HEK293 (cell line): ENCODE data around the gene COTL1.

Experiments used
- CTCF ChIA-PET: fragments of 350-600 bp; formaldehyde crosslinking; extraction: SDS; loops from one replicate; lab custom pipeline; 2021; ENCODE audit warnings: antibody characterized with exemption; lab: Yijun Ruan, JAX
- POLR2A ChIA-PET: fragments of 300-600 bp; formaldehyde crosslinking; extraction: SDS; loops from one replicate; lab custom pipeline; 2020; ENCODE audit warnings: antibody characterized with exemption, inconsistent platforms; lab: Yijun Ruan, JAX
- H3K27ac ChIP-seq: fragments of 200-500 bp; sonication (Bioruptor generic); 2 replicates; pipeline ENCODE4 v1.5.1; 2014; ENCODE audit warnings: low read depth, low read length, control low read depth, inconsistent platforms; ENCODE audit errors: extremely low read depth
- H3K36me3 ChIP-seq, 2 experiments: fragments of 200-500 bp in 1 of 2; sonication (Bioruptor generic) in 1 of 2; 1 replicate in 1 of 2; 2 replicates in 1 of 2; pipeline ENCODE4 v1.5.1; 2014 to 2017; ENCODE audit warnings: inconsistent platforms in 2 of 2, low read length in 2 of 2; ENCODE audit not compliant: control insufficient read depth in 2 of 2, insufficient read depth in 1 of 2
- H3K4me1 ChIP-seq: fragments of 200-500 bp; sonication (Bioruptor generic); 2 replicates; pipeline ENCODE4 v1.5.1; 2014; ENCODE audit warnings: mild to moderate bottlenecking, low read length, inconsistent platforms; ENCODE audit not compliant: control insufficient read depth, insufficient read depth
- H3K4me3 ChIP-seq: 2 replicates; pipeline ENCODE4 v1.5.1; 2011; ENCODE audit warnings: low read depth, mild to moderate bottlenecking, control low read depth, low read length, moderate library complexity
- H3K9me3 ChIP-seq: fragments of 200-500 bp; sonication (Bioruptor generic); 2 replicates; pipeline ENCODE4 v1.5.1; 2014; ENCODE audit warnings: low read depth, low read length, inconsistent platforms; ENCODE audit not compliant: control insufficient read depth, insufficient read depth
- EGR2 ChIP-seq: fragments of 450-650 bp; formaldehyde crosslinking; IDR thresholded peaks from 2 replicates; pipeline ENCODE4 v1.5.1; 2016; ENCODE audit warnings: low read depth, missing biosample characterization, missing genetic modification characterization
- KLF17 ChIP-seq: fragments of 450-650 bp; formaldehyde crosslinking; IDR thresholded peaks from 2 replicates; pipeline ENCODE4 v1.5.1; 2016; ENCODE audit warnings: missing biosample characterization, missing genetic modification characterization
- PBX3 ChIP-seq: sonication (generic); formaldehyde crosslinking; IDR thresholded peaks from 2 replicates; pipeline ENCODE4 v1.8.1; 2022; ENCODE audit warnings: mild to moderate bottlenecking, moderate library complexity, missing genetic modification reagents
- ZBTB17 ChIP-seq: fragments of 450-650 bp; formaldehyde crosslinking; IDR thresholded peaks from 2 replicates; pipeline ENCODE4 v1.5.1; 2016; ENCODE audit warnings: missing biosample characterization, missing genetic modification characterization
- ZBTB20 ChIP-seq: fragments of 450-650 bp; formaldehyde crosslinking; IDR thresholded peaks from 2 replicates; pipeline ENCODE4 v1.5.1; 2016; ENCODE audit warnings: missing biosample characterization, missing genetic modification characterization
- ZBTB26 ChIP-seq: fragments of 450-650 bp; formaldehyde crosslinking; optimal IDR thresholded peaks from 2 replicates; pipeline ENCODE3; 2016; ENCODE audit warnings: missing biosample characterization, mild to moderate bottlenecking, missing genetic modification characterization
- ZBTB49 ChIP-seq: fragments of 450-650 bp; formaldehyde crosslinking; IDR thresholded peaks from 2 replicates; pipeline ENCODE4 v1.5.1; 2016; ENCODE audit warnings: missing biosample characterization, missing genetic modification characterization, low read depth
- ZFHX2 ChIP-seq: fragments of 450-650 bp; formaldehyde crosslinking; conservative IDR thresholded peaks from 2 replicates; pipeline ENCODE4 v1.5.1; 2016; ENCODE audit warnings: missing biosample characterization, missing genetic modification characterization
- ZFP37 ChIP-seq: fragments of 450-650 bp; formaldehyde crosslinking; IDR thresholded peaks from 2 replicates; pipeline ENCODE4 v1.5.1; 2016; ENCODE audit warnings: missing biosample characterization, missing genetic modification characterization
- ZFP41 ChIP-seq: fragments of 450-650 bp; formaldehyde crosslinking; IDR thresholded peaks from 2 replicates; pipeline ENCODE4 v1.5.1; 2016; ENCODE audit warnings: missing biosample characterization, missing genetic modification characterization, borderline replicate concordance
- ZNF169 ChIP-seq: fragments of 450-650 bp; formaldehyde crosslinking; IDR thresholded peaks from 2 replicates; pipeline ENCODE4 v1.5.1; 2016; ENCODE audit warnings: missing biosample characterization, missing genetic modification characterization
- ZNF26 ChIP-seq: fragments of 450-650 bp; formaldehyde crosslinking; IDR thresholded peaks from 2 replicates; pipeline ENCODE4 v1.5.1; 2016; ENCODE audit warnings: missing biosample characterization, missing genetic modification characterization
- ZNF324 ChIP-seq: fragments of 450-650 bp; formaldehyde crosslinking; IDR thresholded peaks from 2 replicates; pipeline ENCODE4 v1.5.1; 2016; ENCODE audit warnings: missing biosample characterization, missing genetic modification characterization
- ZNF37A ChIP-seq: fragments of 450-650 bp; IDR thresholded peaks from 2 replicates; pipeline ENCODE4 v1.5.1; 2018; ENCODE audit warnings: missing biosample characterization, missing genetic modification characterization
- ZNF394 ChIP-seq: fragments of 450-650 bp; formaldehyde crosslinking; IDR thresholded peaks from 2 replicates; pipeline ENCODE4 v1.5.1; 2016; ENCODE audit warnings: missing biosample characterization, missing genetic modification characterization, mild to moderate bottlenecking, moderate library complexity, borderline replicate concordance
- ZNF398 ChIP-seq: fragments of 450-650 bp; formaldehyde crosslinking; IDR thresholded peaks from 2 replicates; pipeline ENCODE4 v1.5.1; 2017; ENCODE audit warnings: missing biosample characterization, missing genetic modification characterization
- ZNF48 ChIP-seq: fragments of 450-650 bp; formaldehyde crosslinking; IDR thresholded peaks from 2 replicates; pipeline ENCODE4 v1.5.1; 2016; ENCODE audit warnings: missing biosample characterization, missing genetic modification characterization
- ZNF529 ChIP-seq: fragments of 450-650 bp; formaldehyde crosslinking; IDR thresholded peaks from 2 replicates; pipeline ENCODE4 v1.5.1; 2017; ENCODE audit warnings: missing genetic modification characterization, missing biosample characterization; ENCODE audit not compliant: insufficient replicate concordance
- ZNF555 ChIP-seq: fragments of 450-650 bp; formaldehyde crosslinking; conservative IDR thresholded peaks from 2 replicates; pipeline ENCODE4 v1.5.1; 2017; ENCODE audit warnings: missing biosample characterization, mild to moderate bottlenecking, missing genetic modification characterization, inconsistent platforms
- ZNF585B ChIP-seq: fragments of 450-650 bp; formaldehyde crosslinking; IDR thresholded peaks from 2 replicates; pipeline ENCODE4 v1.5.1; 2016; ENCODE audit warnings: missing biosample characterization, missing genetic modification characterization
- ZNF701 ChIP-seq: fragments of 450-650 bp; formaldehyde crosslinking; IDR thresholded peaks from 2 replicates; pipeline ENCODE4 v1.5.1; 2016; ENCODE audit warnings: missing biosample characterization, missing genetic modification characterization
- ZSCAN5A ChIP-seq: fragments of 450-650 bp; formaldehyde crosslinking; IDR thresholded peaks from 2 replicates; pipeline ENCODE4 v1.5.1; 2016; ENCODE audit warnings: missing biosample characterization, missing genetic modification characterization

Gene COTL1

GRCh38 chr16:84534815-84535214 is 83.1 kb downstream of the COTL1 start:
- H3K4me3 ChIP-seq: no peak overlapping the region
- TF ChIP-seq ZBTB20 (no peak), KLF17 (tag by site-specific recombination) (no peak), ZNF701 (tag by site-specific recombination) (no peak), ZFHX2 (tag by site-specific recombination) (peak; percentile 21; the same call in 1 of the 2 replicates), ZBTB26 (tag by site-specific recombination) (no peak), ZNF529 (tag by site-specific recombination) (no peak), ZNF324 (tag by site-specific recombination) (no peak), ZNF585B (tag by site-specific recombination) (no peak), EGR2 (tag by site-specific recombination) (peak; percentile 85), ZNF555 (tag by site-specific recombination) (no peak), ZFP41 (tag by site-specific recombination) (no peak), ZNF37A (tag by site-specific recombination) (no peak), ZNF398 (tag by site-specific recombination) (peak; percentile 36; the same call in 1 of the 2 replicates), ZNF48 (tag by site-specific recombination) (no peak), ZNF394 (tag by site-specific recombination) (no peak), ZBTB17 (tag by site-specific recombination) (no peak)
- TF ChIP-seq, all 188 proteins: peak for 3
- no peaks in the 10 kb centered on the region for H3K36me3 ChIP-seq
- POLR2A ChIA-PET: no interaction called here
- no peak overlapping the region for H3K27ac ChIP-seq
- no peaks in the 10 kb centered on the region for H3K4me1 ChIP-seq
- no peaks in the 10 kb centered on the region for H3K9me3 ChIP-seq
- CTCF ChIA-PET: no interaction called here

GRCh38 chr16:84532855-84533486 is 84.9 kb downstream of the COTL1 start:
- ChIA-PET CTCF (interaction anchor here (0.7 to 3.5 kb wide), 7 partner anchors 19 to 1996 kb away, joined by 3 to 17 read pairs (median 4); no protein-coding TSS in a partner anchor), POLR2A (interaction anchor here (0.5 kb wide), 1 partner anchor 10 kb away, joined by 3 read pairs; no protein-coding TSS in a partner anchor)
- no peaks in the 10 kb centered on the region for H3K36me3 ChIP-seq
- H3K4me3 ChIP-seq: no peak overlapping the region
- no peaks in the 10 kb centered on the region for H3K9me3 ChIP-seq
- H3K4me1 ChIP-seq: no peaks in the 10 kb centered on the region
- H3K27ac ChIP-seq: no peak overlapping the region
- TF ChIP-seq ZNF26 (tag by site-specific recombination): no peak
- no peak for TF ChIP-seq ZBTB49 (tag by site-specific recombination)
- no peak for TF ChIP-seq ZNF169
- TF ChIP-seq PBX3: no peak
- TF ChIP-seq ZNF394 (tag by site-specific recombination): no peak
- TF ChIP-seq ZSCAN5A (tag by site-specific recombination): no peak
- TF ChIP-seq ZFP37 (tag by site-specific recombination): no peak
- TF ChIP-seq KLF17 (tag by site-specific recombination): no peak
